GM18526 (cell line): ENCODE results near the gene CHID1.

Experiments
- POLR2A ChIP-seq: IDR thresholded peaks from 3 replicates; pipeline ENCODE4 v1.6.1; 2011; ENCODE audit not compliant: insufficient read length; ENCODE audit errors: extremely low read depth

CHID1 gene

DNA sequence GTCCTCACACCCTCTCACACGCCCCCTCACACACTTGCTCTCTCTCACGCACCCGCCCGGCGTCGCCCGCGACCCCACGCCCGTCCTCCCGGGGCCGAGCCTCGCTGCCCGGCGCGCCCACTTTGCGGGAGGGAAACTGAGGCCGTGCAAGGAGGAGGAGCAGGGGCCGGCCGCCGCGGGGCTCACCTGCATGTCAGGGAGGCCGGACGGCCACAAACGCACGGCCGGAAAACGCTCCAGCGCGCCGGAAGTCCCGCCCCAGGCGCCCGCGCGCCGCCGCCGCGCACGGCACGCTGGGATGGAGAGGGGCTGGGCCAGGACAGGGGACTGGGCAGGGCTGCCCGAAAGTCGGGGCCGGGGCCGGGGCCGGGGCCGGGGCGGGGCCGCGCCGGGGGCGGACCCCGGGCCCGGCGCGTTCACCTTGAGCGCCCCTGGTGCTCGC lies at the start of gene CHID1:
Gene CHID1 (minus strand): TSS at position 222 of the 442 bp plus-strand sequence. CDS start 5,994 bp downstream, outside the sequence.
- peak; percentile 64 for TF ChIP-seq POLR2A

DNA sequence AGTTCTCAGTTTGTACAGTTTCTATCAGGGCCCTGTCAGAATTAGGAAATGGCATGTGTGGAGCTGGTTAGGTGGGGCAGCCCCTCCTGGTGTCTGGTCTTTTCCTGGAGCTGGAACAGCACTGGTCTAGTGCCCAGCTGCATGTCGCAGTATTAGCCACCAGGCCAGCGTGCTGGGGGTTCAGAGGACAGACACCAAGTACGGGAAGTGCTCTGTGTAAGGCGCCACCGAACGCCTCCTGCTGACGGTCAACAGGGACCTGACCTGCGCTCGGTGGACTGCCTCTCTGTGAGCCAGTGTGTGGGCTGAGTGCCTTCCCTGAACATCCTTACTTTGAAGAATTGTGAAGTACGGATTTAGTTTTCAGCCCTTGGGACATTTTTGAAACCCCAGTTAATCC lies 49.0 kb upstream of the CHID1 start:
- TF ChIP-seq POLR2A: no peak

DNA sequence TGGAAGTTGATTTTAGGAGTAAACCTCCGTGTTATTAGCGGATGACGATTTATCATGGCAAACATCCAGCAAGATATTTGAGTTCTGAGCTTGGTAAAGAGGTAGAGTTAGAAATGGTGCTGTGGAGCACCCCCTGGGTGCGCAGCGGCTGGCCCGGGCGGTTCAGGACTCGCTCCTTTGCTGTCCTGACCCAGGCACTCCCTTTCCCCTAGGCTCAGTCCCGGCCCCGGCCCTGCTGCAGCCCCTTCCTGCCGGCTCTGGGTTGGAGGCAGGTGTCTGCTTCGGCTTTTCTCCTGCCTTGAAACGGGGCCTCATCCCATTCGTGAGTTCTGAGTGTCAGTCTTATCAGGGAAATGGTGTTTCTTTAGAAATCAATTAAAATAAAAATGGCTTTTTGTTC lies 48.4 kb upstream of the CHID1 start:
- TF ChIP-seq POLR2A: no peak

DNA sequence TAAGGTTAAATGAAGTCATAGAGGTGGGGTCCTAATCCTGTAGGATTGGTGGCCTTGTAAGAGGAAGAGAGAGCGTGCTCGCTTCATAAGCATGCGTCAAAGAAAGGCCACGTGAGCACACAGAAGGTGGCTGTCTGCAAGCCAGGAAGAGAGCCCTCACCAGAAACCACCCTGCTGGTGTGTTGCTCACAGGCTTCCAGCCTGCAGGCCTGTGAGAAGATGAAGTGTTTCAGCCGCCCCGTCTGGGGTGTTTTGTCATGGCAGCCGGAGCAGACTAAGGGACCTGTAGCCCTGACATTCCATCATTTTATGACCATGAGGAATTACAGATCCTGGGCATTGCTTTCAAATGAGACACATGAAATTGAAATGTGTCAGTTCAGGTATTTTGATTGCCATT lies 47.5 kb upstream of the CHID1 start:
- no peak for TF ChIP-seq POLR2A

DNA sequence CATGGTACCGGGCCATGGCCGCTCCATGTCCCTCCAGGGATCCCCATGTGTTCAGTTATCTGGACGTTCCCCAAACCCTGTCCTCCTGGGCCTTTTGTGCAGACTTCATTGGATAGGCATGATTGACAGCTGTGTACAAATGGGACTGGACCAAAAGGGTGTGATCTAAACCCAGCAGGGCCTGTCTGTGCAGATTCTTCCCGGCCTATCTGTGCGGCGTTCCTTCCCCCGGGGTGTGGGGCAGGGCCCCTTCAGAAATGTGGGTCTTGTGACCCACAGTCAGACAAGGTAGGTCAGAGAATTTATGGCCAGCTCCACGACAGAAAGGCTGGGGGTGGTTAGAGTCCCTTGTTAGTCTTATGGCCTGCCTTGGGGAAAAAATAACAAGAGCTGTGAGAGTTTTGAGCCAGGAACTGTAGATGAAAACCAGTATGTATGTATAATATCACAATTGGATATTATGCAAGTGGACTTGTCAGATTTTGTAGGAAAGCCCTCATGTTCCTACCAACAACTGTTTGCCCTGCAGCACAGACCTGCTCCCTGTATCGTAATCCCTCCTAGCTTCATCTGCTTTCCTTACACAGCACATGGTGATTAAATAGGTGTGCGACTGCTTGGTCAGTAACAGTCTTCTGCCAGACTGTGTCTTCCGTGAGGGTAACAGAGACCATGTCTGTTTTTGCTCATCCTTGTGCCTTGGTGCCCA lies 46.8 kb upstream of the CHID1 start:
- TF ChIP-seq POLR2A: no peak

DNA sequence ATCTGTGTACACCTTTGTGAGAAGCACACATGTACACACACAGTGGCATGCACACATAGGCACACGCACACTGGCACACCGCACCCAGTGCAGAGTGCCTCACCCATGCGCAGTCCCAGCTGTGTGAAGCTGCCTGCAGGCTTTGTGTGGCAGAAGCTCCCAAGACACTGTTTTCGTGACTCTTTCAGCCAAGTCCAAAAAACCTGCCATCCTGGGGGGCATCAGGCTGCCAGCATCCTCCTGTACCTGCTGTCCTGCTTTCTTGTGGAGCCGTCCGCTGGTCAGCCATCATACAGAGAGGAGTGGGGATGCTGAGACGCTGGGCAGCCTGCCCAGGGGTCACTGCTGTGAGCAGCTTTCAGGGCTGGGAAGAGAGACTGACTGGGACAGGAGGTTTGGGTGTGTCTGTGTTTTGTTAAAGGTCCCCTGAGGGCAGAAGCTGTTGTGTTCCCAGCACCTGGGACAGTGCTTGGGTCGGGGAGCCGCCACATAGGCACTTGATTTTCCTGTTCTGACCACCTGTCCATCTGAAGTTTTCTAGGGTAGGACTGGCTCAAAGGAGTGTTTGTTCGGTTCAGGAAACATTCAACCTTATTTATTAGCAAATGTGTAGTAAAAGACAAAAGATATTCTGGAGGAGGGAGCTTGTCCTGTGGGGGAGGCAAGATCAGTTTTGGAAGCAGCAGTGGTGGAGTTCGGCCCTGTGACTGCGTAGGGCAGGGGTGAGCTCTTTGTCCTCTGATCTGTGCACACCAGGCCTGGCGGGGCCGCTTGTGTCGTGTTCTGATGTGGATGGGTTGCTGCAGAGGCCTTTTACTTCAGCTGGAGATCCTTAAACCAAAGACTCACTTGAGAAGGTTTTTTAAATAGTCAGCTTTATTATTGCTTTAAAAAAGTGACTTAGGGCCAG lies 44.8 kb upstream of the CHID1 start:
- TF ChIP-seq POLR2A: no peak

DNA sequence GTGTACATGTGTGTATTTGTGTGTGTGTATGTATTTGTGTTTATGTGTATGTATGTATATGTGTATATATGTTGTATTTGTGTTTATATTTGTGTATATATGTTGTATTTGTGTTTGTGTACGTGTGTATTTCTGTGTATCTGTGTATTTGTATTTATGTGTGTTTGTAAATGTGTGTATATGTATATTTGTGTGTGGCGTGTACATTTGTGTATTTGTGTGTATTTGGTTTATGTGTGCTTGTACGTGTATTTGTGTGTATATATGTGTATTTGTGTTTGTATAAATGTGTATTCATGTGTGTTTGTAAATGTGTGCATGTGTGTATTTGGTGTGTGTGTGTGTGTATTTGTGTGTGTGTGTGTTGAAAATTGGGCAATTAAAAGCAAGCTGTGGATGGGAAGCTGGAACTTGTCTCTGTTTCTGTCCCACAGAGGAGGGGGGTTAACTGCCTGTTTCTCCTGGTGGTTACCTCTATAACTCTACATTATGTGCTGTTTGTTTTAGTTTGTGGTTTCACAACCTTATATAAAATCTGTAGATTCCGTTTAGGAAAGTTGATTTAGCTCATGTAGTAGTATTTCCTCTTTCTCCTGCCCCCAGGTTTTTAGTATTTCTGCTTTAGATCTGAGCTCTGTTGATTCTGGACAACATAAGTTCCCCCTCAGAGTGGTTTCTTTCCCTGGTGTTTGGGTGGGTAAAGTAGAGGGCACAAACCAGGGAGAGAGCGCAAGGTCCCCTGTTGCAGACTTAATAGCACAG lies 44.0 kb upstream of the CHID1 start:
- TF ChIP-seq POLR2A: no peak

DNA sequence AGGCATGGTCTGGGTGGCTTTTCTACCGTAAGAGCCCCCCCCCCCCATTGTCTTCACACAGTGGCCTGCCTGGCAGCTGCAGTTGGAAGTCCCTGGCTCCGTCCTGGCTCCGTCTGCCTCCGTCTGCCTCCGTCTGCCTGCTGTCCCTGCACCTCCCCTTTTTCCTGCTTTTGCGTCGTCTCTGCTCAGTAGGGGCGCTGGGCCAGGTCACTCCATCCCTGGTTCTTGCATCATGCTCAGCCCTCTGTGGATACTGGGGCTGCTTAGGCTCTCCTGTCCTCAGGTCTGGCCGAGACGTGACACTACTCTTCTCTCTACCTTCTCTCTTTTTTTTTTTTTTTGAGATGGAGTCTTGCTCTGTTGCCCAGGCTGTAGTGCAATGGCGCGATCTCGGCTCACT lies 42.9 kb upstream of the CHID1 start:
- TF ChIP-seq POLR2A: no peak

DNA sequence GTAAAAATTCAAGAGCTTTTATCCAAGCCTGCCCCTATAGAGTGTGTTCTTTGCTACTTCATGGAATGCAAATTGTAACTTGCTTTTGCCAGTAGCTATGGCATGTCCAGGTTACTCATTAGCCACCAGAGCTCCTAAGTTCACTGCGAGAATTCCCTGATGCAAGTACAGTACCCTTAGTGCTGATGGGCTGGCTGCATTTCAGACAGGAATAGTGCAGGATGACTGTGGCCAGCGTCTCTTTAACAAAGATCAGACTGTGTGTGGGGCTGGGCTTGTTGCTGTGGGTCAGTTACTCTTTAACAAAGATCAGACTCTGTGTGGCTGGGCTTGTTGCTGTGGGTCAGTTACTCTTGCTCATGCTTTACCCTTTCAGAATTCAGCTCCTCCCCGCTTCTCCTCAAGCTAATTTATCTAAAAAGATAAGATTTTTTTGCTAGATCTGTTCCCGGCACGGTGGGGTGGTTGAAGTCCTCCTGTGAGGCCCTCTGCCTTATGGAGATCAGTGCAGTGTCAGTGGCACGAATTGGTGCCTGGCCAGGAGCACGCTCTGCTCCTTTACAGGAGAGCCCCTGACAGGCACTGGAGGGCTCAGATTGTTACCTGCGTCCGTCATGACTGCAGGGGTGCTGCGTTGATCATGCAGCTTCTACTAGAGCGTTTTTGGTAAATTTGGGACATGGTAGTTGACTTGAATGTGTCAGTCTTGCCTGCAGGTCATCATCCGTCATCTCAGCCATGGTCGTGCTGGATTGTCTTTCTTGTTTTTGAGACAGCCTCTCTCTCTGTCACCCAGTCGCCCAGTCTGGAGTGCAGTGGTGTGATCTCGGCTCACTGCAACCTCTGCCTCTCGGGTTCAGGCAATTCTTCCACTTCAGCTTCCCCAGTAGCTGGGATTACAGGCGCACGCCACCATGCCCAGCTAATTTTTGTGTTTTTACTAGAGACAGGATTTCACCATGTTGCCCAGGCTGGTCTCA lies 42.1 kb upstream of the CHID1 start:
- TF ChIP-seq POLR2A: no peak

DNA sequence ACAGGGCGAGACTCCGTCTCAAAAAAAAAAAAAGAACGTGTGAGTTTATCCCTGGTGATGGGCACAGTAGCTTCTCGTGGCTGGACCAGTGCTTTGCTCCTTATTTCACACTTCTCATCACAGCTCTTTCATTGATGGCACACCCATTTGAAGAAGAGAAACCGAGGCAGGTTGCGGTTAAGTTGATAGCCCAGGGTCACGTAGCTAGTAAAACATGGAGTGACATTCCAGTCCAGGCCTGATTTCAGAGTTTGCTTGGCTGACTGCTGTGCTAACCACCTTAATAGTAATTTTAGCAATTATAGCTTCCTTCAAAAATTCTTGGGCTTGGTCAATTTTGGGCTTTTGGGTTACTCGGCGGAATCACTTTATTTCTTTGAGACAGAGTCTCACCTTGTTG lies 40.9 kb upstream of the CHID1 start:
- TF ChIP-seq POLR2A: no peak

DNA sequence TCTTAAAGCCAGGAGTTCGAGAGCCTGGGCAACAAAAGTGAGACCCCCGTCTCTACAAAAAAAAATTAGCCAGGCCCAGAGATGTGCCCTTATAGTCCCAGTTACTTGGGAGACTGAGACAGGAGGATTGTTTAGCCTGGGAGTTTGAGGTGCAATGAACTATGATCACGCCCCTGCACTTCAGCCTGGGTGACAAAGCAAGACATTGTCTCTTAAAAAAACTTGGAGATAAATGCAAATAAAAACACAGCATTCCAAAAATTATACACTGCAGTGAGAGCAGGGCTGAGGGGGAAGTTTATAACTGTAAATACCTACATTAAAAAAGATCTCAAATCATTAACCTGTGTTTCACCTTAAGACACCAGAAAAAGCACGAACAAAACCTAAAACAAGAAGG lies 37.1 kb upstream of the CHID1 start:
- TF ChIP-seq POLR2A: no peak

DNA sequence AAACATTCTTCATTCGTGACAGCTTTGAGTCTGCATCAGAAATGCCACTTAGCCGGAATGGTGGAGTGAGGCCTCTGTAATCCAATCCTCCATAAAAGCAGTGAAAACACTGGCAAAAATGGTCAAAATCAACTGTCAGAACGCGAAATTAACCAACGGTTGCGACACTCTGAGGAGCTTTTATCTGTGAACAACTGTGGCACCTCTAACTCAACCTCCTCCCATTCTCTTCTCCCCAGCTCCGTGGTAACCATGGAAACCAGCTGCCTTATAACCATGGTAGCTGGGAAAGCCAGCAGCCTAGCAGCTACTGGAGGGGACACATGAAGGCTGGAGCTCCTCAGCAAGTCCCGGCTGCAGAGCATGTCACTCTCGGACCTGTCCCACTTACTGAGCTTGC lies 35.4 kb upstream of the CHID1 start:
- no peak for TF ChIP-seq POLR2A

DNA sequence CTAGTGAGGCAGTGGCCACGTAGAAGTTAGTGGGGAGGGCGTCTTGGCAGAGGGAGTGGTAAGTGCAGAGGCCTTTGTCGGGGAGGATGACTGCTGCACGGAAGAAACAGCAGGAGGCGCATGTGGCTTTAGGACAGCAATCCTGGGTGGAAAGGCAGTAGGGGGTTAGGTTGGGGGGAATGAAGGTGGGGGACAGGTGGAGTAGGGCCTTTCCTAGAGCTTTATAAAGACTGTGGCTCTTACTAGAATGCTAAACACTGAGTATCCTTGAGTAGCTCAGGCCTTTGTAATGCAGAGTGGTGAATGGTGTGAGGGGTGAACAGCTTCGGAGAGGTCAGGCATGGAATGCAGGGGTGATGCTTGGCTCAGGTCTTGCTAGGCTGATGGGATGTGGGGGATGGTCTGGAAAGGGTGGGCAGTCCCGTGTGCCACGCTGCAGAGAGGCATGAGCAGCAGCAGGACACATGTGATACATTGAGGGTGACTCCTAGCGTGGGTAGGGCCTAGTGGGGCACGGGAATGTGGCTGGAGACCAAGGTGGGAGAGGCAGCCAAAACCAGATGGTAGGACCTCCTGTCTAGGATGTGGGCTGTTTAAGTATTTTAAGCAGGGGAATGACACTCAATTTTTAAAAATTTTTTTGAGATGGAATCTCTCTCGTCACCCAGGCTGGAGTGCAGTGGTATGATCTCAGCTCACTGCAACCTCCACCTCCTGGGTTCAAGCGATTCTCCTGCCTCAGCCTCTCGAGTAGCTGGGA lies 34.3 kb upstream of the CHID1 start:
- TF ChIP-seq POLR2A: no peak

DNA sequence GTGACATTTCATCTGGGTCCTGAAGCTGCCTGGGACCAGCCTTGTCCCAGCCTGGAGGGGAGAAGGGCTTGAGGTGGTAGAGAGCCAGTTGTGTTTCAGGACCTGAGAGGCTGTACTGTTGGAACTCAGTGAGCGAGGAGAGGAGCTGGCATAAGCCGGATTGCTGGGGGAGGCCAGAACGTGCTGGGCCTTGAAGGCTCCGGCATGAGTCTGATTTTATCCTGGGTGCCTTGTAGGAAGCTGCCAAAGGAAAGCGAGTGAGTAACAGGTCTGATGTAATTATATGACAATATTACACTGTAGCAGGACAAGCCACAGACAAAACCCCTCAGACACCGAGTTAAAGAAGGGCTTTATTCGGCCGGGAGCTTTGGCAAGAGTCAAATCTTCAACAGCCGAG lies 32.2 kb upstream of the CHID1 start:
- no peak for TF ChIP-seq POLR2A

DNA sequence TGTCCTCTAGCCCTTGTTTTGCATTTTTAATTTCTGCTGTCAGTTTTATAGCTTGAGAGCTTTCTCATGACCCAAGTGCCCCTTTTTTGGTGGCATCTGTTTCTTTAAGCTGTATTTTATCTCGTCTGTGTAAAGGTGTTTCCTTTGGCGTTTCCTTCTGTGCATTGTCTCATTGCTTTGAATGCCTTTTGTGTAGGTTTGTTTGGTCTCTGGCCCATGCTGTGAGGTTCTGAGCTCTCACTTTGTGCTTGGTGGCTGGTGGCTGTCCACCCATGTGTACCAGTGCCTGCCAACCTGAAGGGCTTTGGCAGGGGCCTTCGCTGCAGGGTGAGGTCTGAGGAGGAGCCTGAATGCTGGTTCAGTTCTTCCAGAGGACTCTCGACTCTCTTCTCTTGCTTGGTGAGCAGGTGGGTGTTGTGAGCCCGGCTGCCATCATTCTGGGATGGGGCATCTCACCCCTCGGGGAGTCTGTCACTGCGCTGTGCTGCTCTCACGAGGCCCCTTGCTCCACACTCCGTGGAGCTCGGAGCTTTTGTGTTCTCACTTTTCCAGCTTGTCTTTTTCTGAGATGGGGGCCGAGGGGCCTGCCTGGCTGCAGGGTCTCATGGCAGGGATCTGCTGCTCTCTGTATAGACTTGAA lies 30.0 kb upstream of the CHID1 start:
- no peak for TF ChIP-seq POLR2A
